VCaP (cell line): ENCODE data around the gene SLC25A34.

Experiments used
- H3K27ac ChIP-seq: fragments of 450-650 bp; 2 replicates; pipeline ENCODE4 v1.5.1; 2017
- CTCF ChIP-seq: fragments of 450-650 bp; conservative IDR thresholded peaks from 2 replicates; pipeline ENCODE4 v1.5.1; 2017; ENCODE audit warnings: mild to moderate bottlenecking, moderate library complexity

The SLC25A34 gene

GRCh38 chr1:15730936-15731335 lies 5.1 kb upstream of the SLC25A34 start:
- no peak for TF ChIP-seq CTCF
- H3K27ac ChIP-seq = no peak overlapping the region

DNA sequence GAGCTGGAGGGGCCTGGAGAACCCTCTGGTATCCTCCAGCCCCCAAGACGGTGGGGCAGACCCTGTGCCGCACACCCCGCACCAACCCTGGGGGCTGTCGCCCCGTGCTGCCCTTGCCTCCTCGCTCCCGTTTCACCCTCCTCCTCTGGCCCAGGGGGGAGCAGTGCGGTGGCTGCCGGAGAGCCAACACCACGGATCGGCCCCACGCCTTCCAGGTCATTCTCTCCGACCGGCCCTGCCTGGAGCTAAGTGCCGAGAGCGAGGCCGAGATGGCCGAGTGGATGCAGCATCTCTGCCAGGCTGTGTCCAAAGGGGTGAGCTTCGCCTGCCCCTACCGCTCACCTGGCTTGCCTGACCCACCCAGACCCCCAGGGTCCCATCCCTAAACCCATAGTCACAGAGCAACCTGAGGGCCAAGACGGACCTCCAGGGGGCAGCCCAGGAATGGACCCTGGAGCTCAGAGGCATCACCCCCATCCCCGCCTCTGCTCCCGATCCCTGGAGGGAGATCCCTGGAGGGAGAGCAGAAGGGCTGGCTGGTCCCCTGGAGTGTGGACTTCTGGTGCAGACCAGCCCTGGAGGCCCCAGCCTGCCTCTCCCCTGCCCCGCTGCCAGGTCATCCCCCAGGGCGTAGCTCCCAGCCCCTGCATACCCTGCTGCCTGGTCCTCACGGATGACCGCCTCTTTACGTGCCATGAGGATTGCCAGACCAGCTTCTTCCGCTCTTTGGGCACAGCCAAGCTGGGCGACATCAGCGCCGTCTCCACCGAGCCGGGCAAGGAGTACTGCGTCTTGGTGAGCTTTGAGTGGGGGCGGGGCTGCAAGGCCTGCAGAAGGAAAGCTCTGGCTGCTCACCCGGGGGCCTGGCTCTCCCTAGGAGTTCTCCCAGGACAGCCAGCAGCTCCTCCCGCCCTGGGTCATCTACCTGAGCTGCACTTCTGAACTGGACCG lies 4.0 kb upstream of the SLC25A34 start:
- no peak overlapping the region for H3K27ac ChIP-seq
- no peak for TF ChIP-seq CTCF

GRCh38 chr1:15732686-15733081 lies 3.4 kb upstream of the SLC25A34 start:
- no peak for TF ChIP-seq CTCF
- no peak overlapping the region for H3K27ac ChIP-seq

GRCh38 chr1:15733218-15733725 lies 2.8 kb upstream of the SLC25A34 start:
- TF ChIP-seq CTCF = no peak
- no peak overlapping the region for H3K27ac ChIP-seq

DNA sequence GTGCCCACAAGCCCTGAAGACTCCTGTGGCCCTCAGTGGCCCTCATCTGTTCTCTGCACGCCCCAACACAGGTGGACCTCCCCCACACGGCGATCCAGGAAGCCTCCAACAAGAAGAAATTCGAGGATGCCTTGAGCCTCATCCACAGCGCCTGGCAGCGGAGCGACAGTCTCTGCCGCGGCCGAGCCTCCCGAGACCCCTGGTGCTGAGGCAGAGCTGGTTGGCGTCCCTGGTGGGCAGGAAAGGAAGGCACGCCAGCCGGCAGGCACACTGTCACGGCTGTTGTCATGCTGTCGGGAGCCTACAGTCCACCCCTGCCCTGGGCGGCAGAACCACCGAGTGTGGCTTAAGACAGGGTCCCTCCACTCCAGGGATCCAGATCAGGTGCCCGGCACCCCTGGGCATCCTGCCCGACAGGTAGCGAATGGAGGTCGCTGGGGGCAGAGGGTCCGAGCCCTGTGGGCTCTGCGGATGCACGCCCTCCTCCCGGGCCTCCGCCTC lies 2.3 kb upstream of the SLC25A34 start:
- H3K27ac ChIP-seq = no peak overlapping the region
- no peak for TF ChIP-seq CTCF

GRCh38 chr1:15734296-15734695 lies 1.8 kb upstream of the SLC25A34 start:
- no peak overlapping the region for H3K27ac ChIP-seq
- TF ChIP-seq CTCF = no peak

GRCh38 chr1:15734901-15735300 lies 1.2 kb upstream of the SLC25A34 start:
- no peak overlapping the region for H3K27ac ChIP-seq
- TF ChIP-seq CTCF = no peak
